Measurements from ENCODE around the gene MNAT1. TPM values are rescaled to one million over a fixed set of nuclear protein-coding genes. Genes with fewer than 3 reads are reported as not detected.

Gene MNAT1
- total RNA-seq, 2 experiments from 2014 or later: 40.6 to 42.5 TPM

DNA sequence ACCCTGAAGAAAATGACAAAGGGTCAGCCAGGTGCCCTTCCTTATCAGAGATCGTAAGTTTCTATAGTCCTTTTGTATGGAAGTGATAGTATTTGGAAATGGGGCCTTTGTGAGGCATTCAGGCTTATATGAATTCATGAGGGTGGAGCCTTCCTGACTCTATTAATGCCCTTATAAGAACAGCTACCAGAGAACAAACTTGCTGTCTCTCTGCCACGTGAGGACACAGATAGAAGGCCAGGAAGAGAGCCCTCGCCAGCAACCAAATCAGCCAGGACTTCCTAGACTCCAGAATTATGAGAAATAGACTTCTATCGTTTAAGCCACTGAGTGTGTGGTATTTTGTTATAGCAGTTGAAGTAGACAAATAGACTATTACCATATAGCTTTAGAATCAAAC, 209.6 kb downstream of the MNAT1 start:
- CTCF ChIA-PET: no interaction called here
- POLR2A ChIA-PET: no interaction called here

DNA sequence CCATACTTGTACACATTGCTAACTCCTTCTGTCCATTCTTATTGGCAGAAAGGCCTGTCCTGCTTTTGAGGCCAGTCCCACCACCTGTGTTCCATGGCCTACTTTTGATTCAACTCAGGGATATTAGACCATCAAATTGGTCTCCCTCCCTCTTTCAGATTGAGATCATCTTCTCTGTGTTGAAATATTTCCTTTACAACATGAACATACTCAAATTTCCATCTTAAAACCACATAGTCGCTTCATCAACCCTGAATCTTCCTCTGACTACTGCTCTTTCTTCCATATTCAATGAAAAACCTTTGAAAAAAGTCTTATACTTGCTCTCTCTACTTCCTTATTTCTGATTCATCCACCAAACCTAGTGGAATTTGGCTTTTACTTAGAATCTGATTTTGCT, 211.4 kb downstream of the MNAT1 start:
- ChIA-PET POLR2A (no interaction called here), CTCF (no interaction called here)

DNA sequence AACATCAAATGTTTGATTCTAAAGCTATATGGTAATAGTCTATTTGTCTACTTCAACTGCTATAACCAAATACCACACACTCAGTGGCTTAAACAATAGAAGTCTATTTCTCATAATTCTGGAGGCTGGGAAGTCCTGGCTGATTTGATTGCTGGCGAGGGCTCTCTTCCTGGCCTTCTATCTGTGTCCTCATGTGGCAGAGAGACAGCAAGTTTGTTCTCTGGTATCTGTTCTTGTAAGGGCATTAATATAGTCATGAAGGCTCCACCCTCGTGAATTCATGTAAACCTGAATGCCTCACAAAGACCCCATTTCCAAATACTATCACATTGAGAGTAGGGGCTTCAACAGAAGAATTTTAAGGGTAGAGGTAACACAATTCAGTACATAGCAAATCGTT, 212.2 kb downstream of the MNAT1 start:
- POLR2A ChIA-PET: no interaction called here
- CTCF ChIA-PET: no interaction called here

DNA sequence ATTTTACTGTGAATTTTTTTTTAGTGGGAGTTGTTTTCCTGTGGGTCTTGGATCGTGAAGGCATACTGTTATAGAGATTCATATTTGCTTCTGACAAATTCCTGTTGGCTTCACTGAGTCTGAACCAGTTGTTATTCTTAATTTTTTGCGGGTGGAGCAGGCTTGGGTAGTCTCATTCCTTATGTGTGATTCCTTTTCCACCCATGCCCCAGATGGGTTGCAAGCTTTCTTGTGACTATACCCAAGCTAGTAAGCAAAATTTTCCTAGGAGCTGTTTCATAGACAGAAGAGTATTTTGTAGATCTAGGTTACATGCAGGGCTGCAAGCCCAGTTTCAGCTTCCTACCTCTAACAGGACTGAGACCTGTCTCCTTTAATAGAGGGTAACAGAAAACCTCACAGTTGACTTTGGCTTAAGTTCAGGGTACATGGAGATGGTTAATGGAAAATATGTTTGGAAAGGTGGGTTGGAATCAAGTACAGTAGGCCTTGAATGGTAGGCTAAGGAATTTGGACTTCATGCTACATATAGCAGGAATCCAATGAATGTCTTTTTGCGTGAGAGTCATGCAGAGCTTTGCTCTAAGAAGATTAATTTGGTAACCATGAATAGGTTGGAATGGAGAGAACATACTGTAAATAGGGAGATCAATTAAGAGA, 217.3 kb downstream of the MNAT1 start:
- CTCF ChIA-PET: no interaction called here
- POLR2A ChIA-PET: no interaction called here

DNA sequence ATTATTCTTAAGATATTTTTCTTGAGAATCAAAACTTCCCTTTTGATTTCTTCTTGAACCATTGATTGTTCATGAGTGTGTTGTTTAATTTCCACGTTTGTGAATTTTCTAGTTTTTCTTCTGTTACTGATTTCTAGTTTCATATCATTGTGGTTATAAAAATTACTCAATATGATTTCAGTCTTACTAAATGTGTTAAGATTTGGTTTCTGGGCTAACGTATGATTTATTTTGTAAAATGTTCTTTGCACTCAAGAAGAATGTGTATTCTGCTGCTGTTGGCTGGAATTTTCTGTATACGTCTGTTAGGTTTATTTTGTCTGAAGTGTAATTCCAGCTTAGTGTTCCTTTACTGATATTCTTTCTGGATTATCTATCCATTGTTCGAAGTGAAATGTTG, 221.6 kb downstream of the MNAT1 start:
- CTCF ChIA-PET: no interaction called here
- POLR2A ChIA-PET: no interaction called here

DNA sequence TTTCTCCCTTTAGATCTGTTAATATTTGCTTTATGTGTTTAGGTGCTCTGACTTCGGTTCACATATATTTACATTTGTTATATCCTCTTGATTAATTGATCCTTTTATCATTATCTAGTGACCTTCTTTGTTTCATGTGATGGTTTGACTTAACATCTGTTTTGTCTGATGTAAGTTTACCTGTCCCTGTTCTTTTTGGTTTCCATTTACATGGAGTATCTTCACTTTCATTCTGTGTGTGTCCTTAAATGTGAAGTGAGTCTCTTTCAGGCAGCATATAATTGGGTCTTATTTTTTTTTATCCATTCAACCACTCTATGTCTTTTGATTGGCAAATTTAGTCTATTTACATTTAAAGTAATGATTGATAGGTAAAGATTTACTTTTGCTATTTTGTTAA, 222.1 kb downstream of the MNAT1 start:
- ChIA-PET POLR2A (no interaction called here), CTCF (no interaction called here)

DNA sequence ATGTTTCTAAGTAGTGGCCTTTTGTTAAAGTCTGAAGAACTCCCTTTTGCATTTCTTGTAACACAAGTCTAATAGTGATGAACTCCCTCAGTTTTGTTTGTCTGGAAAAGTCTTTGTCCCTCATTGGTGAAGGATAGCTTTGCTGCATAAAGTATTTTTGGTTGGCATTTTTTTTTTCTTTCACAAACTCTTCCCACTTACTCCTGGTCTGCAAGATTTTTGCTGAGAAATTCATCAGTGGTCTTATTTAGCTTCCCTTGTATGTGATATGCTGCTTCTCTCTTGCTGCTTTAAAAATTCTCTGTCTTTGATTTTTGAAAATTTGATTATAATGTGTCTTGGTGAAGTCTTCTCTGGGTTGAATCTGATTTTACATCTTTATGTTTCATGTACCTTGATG, 223.6 kb downstream of the MNAT1 start:
- CTCF ChIA-PET: interaction anchor here (0.6 kb wide), 1 partner anchor 98 kb away, joined by 3 read pairs; no protein-coding TSS in a partner anchor
- POLR2A ChIA-PET: no interaction called here

DNA sequence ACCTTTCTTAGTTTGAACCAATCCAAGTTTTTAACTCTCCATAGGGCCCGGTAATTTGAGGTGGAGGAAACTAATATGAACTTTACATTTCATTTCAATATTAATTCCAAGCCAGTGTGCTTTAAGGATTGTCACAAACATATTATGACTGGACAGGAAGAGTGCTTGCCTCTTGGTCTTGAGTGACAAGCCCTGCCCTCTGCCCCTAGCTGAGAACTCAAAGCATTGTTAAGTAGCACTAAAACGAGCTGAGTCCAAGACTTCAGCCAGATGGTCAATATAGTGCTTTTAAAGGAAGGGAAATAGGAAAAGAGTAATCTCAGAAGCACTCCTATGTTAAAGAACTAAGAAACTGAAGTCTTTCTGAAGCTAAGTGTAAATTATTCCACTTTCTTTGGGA, 229.2 kb downstream of the MNAT1 start:
- ChIA-PET CTCF (no interaction called here), POLR2A (no interaction called here)

DNA sequence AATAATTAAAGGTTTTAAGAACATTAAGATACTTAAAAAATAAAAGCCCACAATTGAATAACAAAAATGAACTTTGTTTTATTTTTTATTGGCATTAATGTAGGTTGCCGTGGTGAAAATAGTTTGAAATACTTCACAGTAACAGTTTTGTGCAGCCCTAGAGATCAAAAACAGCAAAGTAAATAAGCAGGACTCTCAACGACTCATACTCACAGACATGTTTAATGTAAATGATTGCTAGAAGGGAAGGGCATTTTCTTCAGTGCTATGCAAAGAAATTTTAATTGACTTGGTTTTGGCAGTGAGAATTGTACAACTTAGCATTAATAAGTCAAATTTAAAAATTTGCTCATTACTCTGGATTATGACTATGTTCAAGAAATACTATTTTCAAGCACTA, 230.3 kb downstream of the MNAT1 start:
- CTCF ChIA-PET: interaction anchor here (1.3 kb wide), 1 partner anchor 211 kb away, joined by 3 read pairs; no protein-coding TSS in a partner anchor
- POLR2A ChIA-PET: interaction anchor here (0.8 kb wide), 1 partner anchor 211 kb away, joined by 4 read pairs; no protein-coding TSS in a partner anchor

DNA sequence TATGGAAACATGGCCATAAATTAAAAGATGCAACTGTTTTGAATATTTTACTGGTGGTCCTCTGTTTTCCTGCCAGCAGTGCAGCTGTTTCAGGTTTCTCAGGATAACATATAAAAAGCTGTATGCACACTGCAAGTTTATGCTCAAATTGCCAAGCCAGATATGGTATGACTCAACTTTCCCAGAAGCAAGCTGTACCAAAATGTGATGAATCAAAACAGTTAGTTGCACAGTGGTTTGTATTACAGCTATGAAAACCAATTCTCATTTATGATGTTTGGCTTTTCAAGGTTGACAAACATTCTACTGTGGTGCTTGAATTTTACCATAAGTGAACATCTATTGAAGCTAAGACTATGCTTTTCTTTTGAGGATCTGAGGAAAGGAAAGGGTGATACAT, 230.8 kb downstream of the MNAT1 start:
- POLR2A ChIA-PET: interaction anchor here (0.8 kb wide), 1 partner anchor 211 kb away, joined by 4 read pairs; no protein-coding TSS in a partner anchor
- CTCF ChIA-PET: interaction anchor here (1.3 kb wide), 1 partner anchor 211 kb away, joined by 3 read pairs; no protein-coding TSS in a partner anchor

DNA sequence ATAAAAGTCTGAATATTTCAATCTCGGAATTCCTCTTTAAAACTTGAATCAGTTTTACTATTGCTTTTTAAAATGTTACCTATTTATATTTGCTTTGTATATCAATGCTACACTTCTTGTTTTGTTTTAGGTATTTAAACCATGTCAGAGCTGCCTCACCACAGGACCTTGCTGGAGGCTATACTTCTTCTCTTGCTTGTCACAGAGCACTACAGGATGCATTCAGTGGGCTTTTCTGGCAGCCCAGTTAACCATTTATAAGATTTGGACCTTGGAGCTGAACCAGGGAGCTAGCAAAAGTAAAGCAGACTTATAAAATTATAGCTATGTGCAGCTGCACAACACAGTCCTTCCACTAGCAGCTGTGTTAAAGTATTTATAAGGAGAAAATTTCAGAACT, 233.5 kb downstream of the MNAT1 start:
- ChIA-PET POLR2A (no interaction called here), CTCF (no interaction called here)

GRCh38 chr14:60968671-60969070, 234.1 kb downstream of the MNAT1 start:
- ChIA-PET CTCF (no interaction called here), POLR2A (no interaction called here)

- ChIA-PET POLR2A (interaction anchor here (0.6 kb wide), 1 partner anchor 350 kb away, joined by 6 read pairs; no protein-coding TSS in a partner anchor), CTCF (no interaction called here)
Measured at GRCh38 chr14:60970146-60970545, 235.6 kb downstream of the MNAT1 start.

GRCh38 chr14:60971271-60971670, 236.7 kb downstream of the MNAT1 start:
- ChIA-PET POLR2A (no interaction called here), CTCF (interaction anchor here (0.6 kb wide), 1 partner anchor 250 kb away, joined by 3 read pairs; no protein-coding TSS in a partner anchor)

DNA sequence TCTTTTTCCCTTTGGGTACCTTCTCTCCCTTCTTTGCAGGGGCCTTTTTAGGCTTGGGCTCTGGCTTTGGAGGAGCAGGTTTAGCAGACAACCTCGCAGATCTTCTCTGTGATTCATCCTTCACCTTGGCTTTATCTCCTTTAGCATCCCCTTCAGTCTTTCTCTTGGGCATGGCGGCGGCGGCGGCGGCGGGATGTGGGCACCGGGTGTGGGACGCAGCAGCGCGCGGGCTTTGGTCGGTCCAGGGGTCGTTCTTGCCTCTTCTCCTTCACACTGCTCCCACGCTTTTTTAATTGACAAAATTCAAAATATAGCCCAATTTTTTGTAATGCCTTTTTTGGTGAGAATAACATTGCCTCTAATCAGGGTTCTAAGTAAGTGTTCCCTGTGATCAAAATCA, 237.7 kb downstream of the MNAT1 start:
- CTCF ChIA-PET: no interaction called here
- POLR2A ChIA-PET: no interaction called here

GRCh38 chr14:60973070-60973469, 238.5 kb downstream of the MNAT1 start:
- POLR2A ChIA-PET: no interaction called here
- CTCF ChIA-PET: no interaction called here

GRCh38 chr14:60974090-60974651, 239.6 kb downstream of the MNAT1 start:
- ChIA-PET POLR2A (no interaction called here), CTCF (no interaction called here)

GRCh38 chr14:60975551-60975950, 241.0 kb downstream of the MNAT1 start:
- ChIA-PET POLR2A (no interaction called here), CTCF (interaction anchor here (0.6 kb wide), 1 partner anchor 267 kb away, joined by 3 read pairs; no protein-coding TSS in a partner anchor)

DNA sequence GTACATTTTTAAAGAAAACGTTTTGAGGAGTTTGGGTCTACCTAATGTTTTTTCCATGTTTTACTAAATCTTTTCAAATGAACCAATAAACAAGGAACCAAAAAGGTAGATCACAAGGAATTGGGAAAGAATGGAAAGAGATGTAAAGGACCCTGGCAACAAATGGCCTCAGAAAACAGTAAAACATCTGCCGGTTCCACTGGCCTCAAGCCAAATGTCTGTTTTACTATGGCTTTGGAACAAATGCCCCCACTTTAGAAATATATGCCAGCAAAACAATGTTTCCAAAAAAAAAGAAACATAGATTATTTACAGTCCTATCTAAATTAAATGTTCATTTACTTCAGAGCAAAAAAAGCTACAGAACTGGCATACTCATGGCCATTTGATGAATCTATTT, 243.3 kb downstream of the MNAT1 start:
- CTCF ChIA-PET: no interaction called here
- POLR2A ChIA-PET: no interaction called here

DNA sequence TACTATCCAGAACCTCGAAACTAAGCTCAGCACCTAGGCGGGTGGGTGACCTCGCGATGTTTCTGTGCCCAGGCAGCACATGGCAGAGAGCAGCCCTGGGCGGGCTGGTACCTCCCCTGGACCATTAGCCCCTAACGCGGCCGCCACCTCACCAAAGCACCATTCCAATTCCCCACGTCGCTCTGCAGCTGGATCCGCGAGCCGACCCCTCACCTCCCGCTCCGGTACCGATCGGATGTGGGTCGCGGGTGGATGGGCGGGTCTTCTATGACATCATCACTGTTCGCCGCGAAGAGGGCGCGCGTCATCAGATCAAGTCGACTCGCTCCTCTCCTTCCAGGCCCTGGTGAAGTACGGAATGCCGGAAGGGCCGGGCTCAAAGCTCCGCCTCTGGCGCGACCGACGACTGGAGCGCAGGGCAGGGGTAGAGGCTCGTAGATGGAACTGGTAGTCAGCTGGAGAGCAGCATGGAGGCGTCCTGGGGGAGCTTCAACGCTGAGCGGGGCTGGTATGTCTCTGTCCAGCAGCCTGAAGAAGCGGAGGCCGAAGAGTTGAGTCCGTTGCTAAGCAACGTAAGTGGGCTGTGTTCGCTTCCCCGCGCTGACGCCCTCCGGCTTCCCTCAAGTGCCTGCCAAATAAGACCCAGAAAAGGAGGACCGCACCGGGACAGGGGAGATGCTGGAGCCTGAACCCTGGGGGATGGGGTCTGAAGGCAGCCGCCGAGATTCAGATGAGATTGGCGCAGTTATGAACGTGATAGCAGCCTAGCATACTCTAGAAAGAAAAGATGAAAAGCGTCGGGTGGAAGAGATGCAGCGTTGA, 246.5 kb downstream of the MNAT1 start, which contains the start of the genes SLC38A6 and TRMT5:
TSS of gene SLC38A6 (plus strand) at position 435 of the 822 bp plus-strand sequence. CDS start at position 468, 33 bp downstream.
TSS of gene TRMT5 (minus strand) at position 269 of the 822 bp plus-strand sequence. CDS start at position 163, 106 bp downstream.
- POLR2A ChIA-PET: interaction anchor here (0.5 to 1.2 kb wide), 5 partner anchors 14 to 253 kb away, joined by 3 to 12 read pairs (median 4); no protein-coding TSS in a partner anchor
- CTCF ChIA-PET: interaction anchor here (0.9 to 1.4 kb wide), 2 partner anchors 247 to 257 kb away, joined by 3 read pairs; no protein-coding TSS in a partner anchor
